ENCODE data around the gene GSTK1. TPM values are rescaled to one million over a fixed set of nuclear protein-coding genes. Genes with fewer than 3 reads are reported as not detected.
A peak's percentile ranks its signal among the peaks of the same experiment; 100 is the strongest.
"Not testable (repeated sequence)": the region's sequence is repeated elsewhere in the genome, so short reads cannot be mapped to it uniquely, and the experiment has no call there.

GSTK1 gene
- total and polyA plus RNA-seq, 2 donors (not counting 1 experiment from before 2014, with no cell fraction given): 181 to 315 TPM

DNA sequence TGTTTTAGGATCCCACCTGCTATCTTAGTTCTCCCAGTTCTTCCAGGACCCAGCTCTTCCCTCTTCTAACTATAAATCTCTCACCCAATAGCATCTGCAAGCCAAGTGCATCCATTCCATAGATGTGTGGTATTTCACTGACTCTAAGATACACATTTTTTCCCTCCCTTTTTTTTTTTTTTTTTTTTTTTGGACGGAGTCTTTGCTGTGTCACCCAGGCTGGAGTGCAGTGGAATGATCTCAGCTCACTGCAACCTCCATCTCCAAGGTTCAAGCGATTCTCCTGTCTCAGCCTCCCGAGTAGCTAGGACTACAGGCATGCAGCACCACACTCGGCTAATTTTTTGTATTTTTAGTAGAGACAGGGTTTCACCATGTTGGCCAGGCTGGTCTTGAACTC lies 26.6 kb downstream of the GSTK1 start:
- H3K9me3 ChIP-seq (ENCODE audit: control extremely low read depth in 1 of 3, control insufficient read depth in 2 of 3, insufficient read depth in 1 of 3, low read length in 2 of 3); H2AFZ ChIP-seq (ENCODE audit: insufficient read depth, low read depth, low read length, poor library complexity, severe bottlenecking); H3K27me3 ChIP-seq (replicated peaks in 1 of 4; ENCODE audit: control extremely low read depth in 1 of 4, control insufficient read depth in 3 of 4, insufficient read depth in 4 of 4, low read length in 3 of 4); H3K9me3 Mint-ChIP-seq (ENCODE audit: insufficient read depth); H3K27ac ChIP-seq (ENCODE audit: low read length in 2 of 2); H3K27me3 Mint-ChIP-seq; ATAC-seq (ENCODE audit: low read depth); DNase-seq: not testable (repeated sequence)
- Histone ChIP-seq H3K79me2 (ENCODE audit: control insufficient read depth, insufficient read depth, low read length) (peaks cover 65% of the 10 kb centered on the region), H3K4me3 (ENCODE audit: control extremely low read depth in 1 of 5, extremely low read depth in 1 of 5, insufficient read depth in 1 of 5, low read depth in 2 of 5, low read length in 4 of 5) (peak overlapping the region in 3 of 5 experiments; percentile 86 to 95 (median 91)), H3K36me3 (replicated peaks in 1 of 2; ENCODE audit: control extremely low read depth in 1 of 2, control insufficient read depth in 1 of 2, extremely low read depth in 1 of 2, insufficient read depth in 2 of 2, low read length in 1 of 2) (peaks cover 7 to 37% of the 10 kb centered on the region in 2 experiments), H3K4me1 (ENCODE audit: control insufficient read depth in 2 of 2, insufficient read depth in 2 of 2, low read length in 2 of 2) (peaks cover 31% of the 10 kb centered on the region in 2 donors), H3K9ac (ENCODE audit: low read length) (peak overlapping the region; percentile 85), H4K20me1 (ENCODE audit: control insufficient read depth, insufficient read depth, low read length, poor library complexity, severe bottlenecking) (peaks cover 50% of the 10 kb centered on the region), H3K4me2 (replicated peaks; ENCODE audit: low read depth, low read length, poor library complexity, severe bottlenecking) (peak overlapping the region; percentile 86)
- POLR2A ChIA-PET: interaction anchor here (0.7 kb wide), 3 partner anchors 9 to 90 kb away, joined by 6 to 10 read pairs (median 6); no protein-coding TSS in a partner anchor
- Mint-ChIP-seq H3K27ac (peak overlapping the region; percentile 84), H3K4me3 (peak overlapping the region; percentile 95), H3K4me1 (peaks cover 52% of the 10 kb centered on the region)
- intact Hi-C loops (cut with micrococcal nuclease): loop anchor here (2.0 to 5.0 kb wide), 3 partner anchors 435 to 612 kb away; partner anchors contain the start of genes EPHB6 and TCAF1
- 42% methylated on average over 3 of the region's 4 CpGs for WGBS (ENCODE audit: insufficient coverage)
- CTCF ChIA-PET: interaction anchor here (1.1 to 4.1 kb wide), 2 partner anchors 47 to 49 kb away, joined by 3 to 29 read pairs; no protein-coding TSS in a partner anchor

DNA sequence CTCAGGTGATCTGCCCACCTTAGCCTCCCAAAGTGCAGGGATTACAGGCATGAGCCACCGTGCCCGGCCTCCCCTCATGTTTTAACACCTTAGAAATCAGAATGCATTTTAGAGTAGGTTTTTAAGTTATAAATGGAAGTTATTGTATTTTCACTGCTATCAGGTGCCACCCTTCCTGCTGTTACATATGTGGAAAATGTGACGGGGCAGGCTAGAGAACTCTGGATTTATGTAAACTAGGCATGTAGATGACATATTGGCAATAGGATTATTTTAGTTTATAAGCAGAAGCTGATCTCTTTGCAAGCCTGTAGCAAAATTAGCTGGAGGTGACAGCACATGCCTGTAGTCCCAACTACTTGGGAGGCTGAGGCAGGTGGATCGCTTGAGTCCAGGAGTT lies 27.1 kb downstream of the GSTK1 start:
- H3K27ac ChIP-seq (ENCODE audit: low read length in 2 of 2): no peak overlapping the region
- H3K4me1 ChIP-seq (ENCODE audit: control insufficient read depth in 2 of 2, insufficient read depth in 2 of 2, low read length in 2 of 2): peaks cover 31 to 32% of the 10 kb centered on the region in 2 donors
- Mint-ChIP-seq H3K9me3 (ENCODE audit: insufficient read depth) (no peaks in the 10 kb centered on the region), H3K4me1 (peaks cover 55% of the 10 kb centered on the region), H3K27me3 (no peaks in the 10 kb centered on the region), H3K4me3 (peak overlapping the region; percentile 95), H3K27ac (no peak overlapping the region)
- peaks cover 7 to 41% of the 10 kb centered on the region in 2 experiments for H3K36me3 ChIP-seq (replicated peaks in 1 of 2; ENCODE audit: control extremely low read depth in 1 of 2, control insufficient read depth in 1 of 2, extremely low read depth in 1 of 2, insufficient read depth in 2 of 2, low read length in 1 of 2)
- H3K9me3 ChIP-seq (ENCODE audit: control extremely low read depth in 1 of 3, control insufficient read depth in 2 of 3, insufficient read depth in 1 of 3, low read length in 2 of 3): peaks cover 0 to 6% (median 0%) of the 10 kb centered on the region in 3 donors
- CTCF ChIA-PET: interaction anchor here (0.7 to 4.1 kb wide), 3 partner anchors 9 to 50 kb away, joined by 3 to 29 read pairs (median 4); no protein-coding TSS in a partner anchor
- H3K4me3 ChIP-seq (ENCODE audit: control extremely low read depth in 1 of 5, extremely low read depth in 1 of 5, insufficient read depth in 1 of 5, low read depth in 2 of 5, low read length in 4 of 5): no peak overlapping the region
- no peaks in the 10 kb centered on the region for H3K27me3 ChIP-seq (replicated peaks in 1 of 4; ENCODE audit: control extremely low read depth in 1 of 4, control insufficient read depth in 3 of 4, insufficient read depth in 4 of 4, low read length in 3 of 4)
- WGBS (ENCODE audit: insufficient coverage): 94% methylated on average over 2 of the region's 4 CpGs
- no peak for ATAC-seq (ENCODE audit: low read depth)
- intact Hi-C loops (cut with micrococcal nuclease): no loop called here
- peaks cover 65% of the 10 kb centered on the region for H3K79me2 ChIP-seq (ENCODE audit: control insufficient read depth, insufficient read depth, low read length)
- H4K20me1 ChIP-seq (ENCODE audit: control insufficient read depth, insufficient read depth, low read length, poor library complexity, severe bottlenecking): peaks cover 52% of the 10 kb centered on the region
- no peak overlapping the region for H3K9ac ChIP-seq (ENCODE audit: low read length)
- TF ChIP-seq, protein P1, sequence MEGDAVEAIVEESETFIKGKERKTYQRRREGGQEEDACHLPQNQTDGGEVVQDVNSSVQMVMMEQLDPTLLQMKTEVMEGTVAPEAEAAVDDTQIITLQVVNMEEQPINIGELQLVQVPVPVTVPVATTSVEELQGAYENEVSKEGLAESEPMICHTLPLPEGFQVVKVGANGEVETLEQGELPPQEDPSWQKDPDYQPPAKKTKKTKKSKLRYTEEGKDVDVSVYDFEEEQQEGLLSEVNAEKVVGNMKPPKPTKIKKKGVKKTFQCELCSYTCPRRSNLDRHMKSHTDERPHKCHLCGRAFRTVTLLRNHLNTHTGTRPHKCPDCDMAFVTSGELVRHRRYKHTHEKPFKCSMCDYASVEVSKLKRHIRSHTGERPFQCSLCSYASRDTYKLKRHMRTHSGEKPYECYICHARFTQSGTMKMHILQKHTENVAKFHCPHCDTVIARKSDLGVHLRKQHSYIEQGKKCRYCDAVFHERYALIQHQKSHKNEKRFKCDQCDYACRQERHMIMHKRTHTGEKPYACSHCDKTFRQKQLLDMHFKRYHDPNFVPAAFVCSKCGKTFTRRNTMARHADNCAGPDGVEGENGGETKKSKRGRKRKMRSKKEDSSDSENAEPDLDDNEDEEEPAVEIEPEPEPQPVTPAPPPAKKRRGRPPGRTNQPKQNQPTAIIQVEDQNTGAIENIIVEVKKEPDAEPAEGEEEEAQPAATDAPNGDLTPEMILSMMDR (IDR thresholded peaks at IDR 0.05): no peak
- no peak for TF ChIP-seq EZH2 (IDR thresholded peaks at IDR 0.05; ENCODE audit: borderline replicate concordance, insufficient read depth, low read depth, low read length, poor library complexity, severe bottlenecking)
- DNase-seq: no peak
- no peak overlapping the region for H2AFZ ChIP-seq (ENCODE audit: insufficient read depth, low read depth, low read length, poor library complexity, severe bottlenecking)
- POLR2A ChIA-PET: no interaction called here
- H3K4me2 ChIP-seq (replicated peaks; ENCODE audit: low read depth, low read length, poor library complexity, severe bottlenecking): peak overlapping the region; percentile 86

Data from B cell (primary cell).